Measurements from ENCODE around the gene ARHGEF16. TPM values are rescaled to one million over a fixed set of nuclear protein-coding genes. Genes with fewer than 3 reads are reported as not detected.

ARHGEF16 gene
- total RNA-seq, 1 experiment from 2014 or later = 17.2 TPM

- H3K4me3 Mint-ChIP-seq = no peak overlapping the region
- ChIA-PET POLR2A (interaction anchor here (1.2 kb wide), 1 partner anchor 10 kb away, joined by 3 read pairs; no protein-coding TSS in a partner anchor), CTCF (interaction anchor here (0.9 to 4.7 kb wide), 8 partner anchors 9 to 138 kb away, joined by 3 to 73 read pairs (median 6); no protein-coding TSS in a partner anchor)
- H3K36me3 Mint-ChIP-seq = no peaks in the 10 kb centered on the region
- no peak for DNase-seq (ENCODE audit: low spot score)
- no peaks in the 10 kb centered on the region for H3K9me3 Mint-ChIP-seq
- ATAC-seq = no peak
- TF ChIP-seq, protein P1, sequence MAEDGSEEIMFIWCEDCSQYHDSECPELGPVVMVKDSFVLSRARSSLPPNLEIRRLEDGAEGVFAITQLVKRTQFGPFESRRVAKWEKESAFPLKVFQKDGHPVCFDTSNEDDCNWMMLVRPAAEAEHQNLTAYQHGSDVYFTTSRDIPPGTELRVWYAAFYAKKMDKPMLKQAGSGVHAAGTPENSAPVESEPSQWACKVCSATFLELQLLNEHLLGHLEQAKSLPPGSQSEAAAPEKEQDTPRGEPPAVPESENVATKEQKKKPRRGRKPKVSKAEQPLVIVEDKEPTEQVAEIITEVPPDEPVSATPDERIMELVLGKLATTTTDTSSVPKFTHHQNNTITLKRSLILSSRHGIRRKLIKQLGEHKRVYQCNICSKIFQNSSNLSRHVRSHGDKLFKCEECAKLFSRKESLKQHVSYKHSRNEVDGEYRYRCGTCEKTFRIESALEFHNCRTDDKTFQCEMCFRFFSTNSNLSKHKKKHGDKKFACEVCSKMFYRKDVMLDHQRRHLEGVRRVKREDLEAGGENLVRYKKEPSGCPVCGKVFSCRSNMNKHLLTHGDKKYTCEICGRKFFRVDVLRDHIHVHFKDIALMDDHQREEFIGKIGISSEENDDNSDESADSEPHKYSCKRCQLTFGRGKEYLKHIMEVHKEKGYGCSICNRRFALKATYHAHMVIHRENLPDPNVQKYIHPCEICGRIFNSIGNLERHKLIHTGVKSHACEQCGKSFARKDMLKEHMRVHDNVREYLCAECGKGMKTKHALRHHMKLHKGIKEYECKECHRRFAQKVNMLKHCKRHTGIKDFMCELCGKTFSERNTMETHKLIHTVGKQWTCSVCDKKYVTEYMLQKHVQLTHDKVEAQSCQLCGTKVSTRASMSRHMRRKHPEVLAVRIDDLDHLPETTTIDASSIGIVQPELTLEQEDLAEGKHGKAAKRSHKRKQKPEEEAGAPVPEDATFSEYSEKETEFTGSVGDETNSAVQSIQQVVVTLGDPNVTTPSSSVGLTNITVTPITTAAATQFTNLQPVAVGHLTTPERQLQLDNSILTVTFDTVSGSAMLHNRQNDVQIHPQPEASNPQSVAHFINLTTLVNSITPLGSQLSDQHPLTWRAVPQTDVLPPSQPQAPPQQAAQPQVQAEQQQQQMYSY (CRISPR knock-in tag; IDR thresholded peaks at IDR 0.05) = no peak
- no peak for TF ChIP-seq MYBL2 (CRISPR knock-in tag; IDR thresholded peaks at IDR 0.05)
- TF ChIP-seq RELA (CRISPR knock-in tag; IDR thresholded peaks at IDR 0.05; ENCODE audit: borderline replicate concordance) = no peak
- TF ChIP-seq GRHL2 (CRISPR knock-in tag; IDR thresholded peaks at IDR 0.05; ENCODE audit: insufficient replicate concordance, severe bottlenecking) = no peak
- TF ChIP-seq ZNF263 (CRISPR knock-in tag; IDR thresholded peaks at IDR 0.05; ENCODE audit: low read depth) = no peak
- no peak for TF ChIP-seq MXD4 (CRISPR knock-in tag; IDR thresholded peaks at IDR 0.05; ENCODE audit: borderline replicate concordance)
- TF ChIP-seq NR1H2 (CRISPR knock-in tag; IDR thresholded peaks at IDR 0.05) = no peak
- TF ChIP-seq USF1 (CRISPR knock-in tag; IDR thresholded peaks at IDR 0.05) = no peak
- no peak for TF ChIP-seq TEAD1 (CRISPR knock-in tag; IDR thresholded peaks at IDR 0.05)
- TF ChIP-seq, protein P2, sequence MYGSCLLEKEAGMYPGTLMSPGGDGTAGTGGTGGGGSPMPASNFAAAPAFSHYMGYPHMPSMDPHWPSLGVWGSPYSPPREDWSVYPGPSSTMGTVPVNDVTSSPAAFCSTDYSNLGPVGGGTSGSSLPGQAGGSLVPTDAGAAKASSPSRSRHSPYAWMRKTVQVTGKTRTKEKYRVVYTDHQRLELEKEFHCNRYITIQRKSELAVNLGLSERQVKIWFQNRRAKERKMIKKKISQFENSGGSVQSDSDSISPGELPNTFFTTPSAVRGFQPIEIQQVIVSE (CRISPR knock-in tag; IDR thresholded peaks at IDR 0.05; ENCODE audit: borderline replicate concordance) = no peak
- no peak for TF ChIP-seq SMAD3 (CRISPR knock-in tag; IDR thresholded peaks at IDR 0.05; ENCODE audit: borderline replicate concordance)
- TF ChIP-seq, protein P3, sequence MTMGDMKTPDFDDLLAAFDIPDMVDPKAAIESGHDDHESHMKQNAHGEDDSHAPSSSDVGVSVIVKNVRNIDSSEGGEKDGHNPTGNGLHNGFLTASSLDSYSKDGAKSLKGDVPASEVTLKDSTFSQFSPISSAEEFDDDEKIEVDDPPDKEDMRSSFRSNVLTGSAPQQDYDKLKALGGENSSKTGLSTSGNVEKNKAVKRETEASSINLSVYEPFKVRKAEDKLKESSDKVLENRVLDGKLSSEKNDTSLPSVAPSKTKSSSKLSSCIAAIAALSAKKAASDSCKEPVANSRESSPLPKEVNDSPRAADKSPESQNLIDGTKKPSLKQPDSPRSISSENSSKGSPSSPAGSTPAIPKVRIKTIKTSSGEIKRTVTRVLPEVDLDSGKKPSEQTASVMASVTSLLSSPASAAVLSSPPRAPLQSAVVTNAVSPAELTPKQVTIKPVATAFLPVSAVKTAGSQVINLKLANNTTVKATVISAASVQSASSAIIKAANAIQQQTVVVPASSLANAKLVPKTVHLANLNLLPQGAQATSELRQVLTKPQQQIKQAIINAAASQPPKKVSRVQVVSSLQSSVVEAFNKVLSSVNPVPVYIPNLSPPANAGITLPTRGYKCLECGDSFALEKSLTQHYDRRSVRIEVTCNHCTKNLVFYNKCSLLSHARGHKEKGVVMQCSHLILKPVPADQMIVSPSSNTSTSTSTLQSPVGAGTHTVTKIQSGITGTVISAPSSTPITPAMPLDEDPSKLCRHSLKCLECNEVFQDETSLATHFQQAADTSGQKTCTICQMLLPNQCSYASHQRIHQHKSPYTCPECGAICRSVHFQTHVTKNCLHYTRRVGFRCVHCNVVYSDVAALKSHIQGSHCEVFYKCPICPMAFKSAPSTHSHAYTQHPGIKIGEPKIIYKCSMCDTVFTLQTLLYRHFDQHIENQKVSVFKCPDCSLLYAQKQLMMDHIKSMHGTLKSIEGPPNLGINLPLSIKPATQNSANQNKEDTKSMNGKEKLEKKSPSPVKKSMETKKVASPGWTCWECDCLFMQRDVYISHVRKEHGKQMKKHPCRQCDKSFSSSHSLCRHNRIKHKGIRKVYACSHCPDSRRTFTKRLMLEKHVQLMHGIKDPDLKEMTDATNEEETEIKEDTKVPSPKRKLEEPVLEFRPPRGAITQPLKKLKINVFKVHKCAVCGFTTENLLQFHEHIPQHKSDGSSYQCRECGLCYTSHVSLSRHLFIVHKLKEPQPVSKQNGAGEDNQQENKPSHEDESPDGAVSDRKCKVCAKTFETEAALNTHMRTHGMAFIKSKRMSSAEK (CRISPR knock-in tag; IDR thresholded peaks at IDR 0.05; ENCODE audit: borderline replicate concordance) = no peak
- TF ChIP-seq NR2C2 (CRISPR knock-in tag; IDR thresholded peaks at IDR 0.05) = no peak
- TF ChIP-seq ZNF138 (CRISPR knock-in tag; conservative IDR thresholded peaks at IDR 0.05) = no peak
- no peak for TF ChIP-seq ERG (CRISPR knock-in tag; IDR thresholded peaks at IDR 0.05)
- H3K27me3 Mint-ChIP-seq (ENCODE audit: low read depth) = peaks cover 3% of the 10 kb centered on the region; the same call in 1 of the 2 replicates
- peaks cover 3% of the 10 kb centered on the region for H3K4me1 Mint-ChIP-seq
- no peak overlapping the region for H3K27ac Mint-ChIP-seq
Measured at GRCh38 chr1:3481046-3481445, 26.6 kb downstream of the ARHGEF16 start.

Measured in WTC11 (cell line).